Activated naive CD8-positive, alpha-beta T cell treated with anti-CD3 and anti-CD28 coated beads, Interleukin-2, amount 10 ng/mL, durations not matched to agents 7 days and 5 days (primary cell): ENCODE data around the gene TEC. TPM values are rescaled to one million over a fixed set of nuclear protein-coding genes. Genes with fewer than 3 reads are reported as not detected.
A peak's percentile ranks its signal among the peaks of the same experiment; 100 is the strongest.

ENCODE experiments used
- ATAC-seq: fragments of 150-1000 bp; cut with Tn5 transposase; one replicate; pipeline ENCODE4 v1.10.0; 2021; ENCODE audit warnings: low read depth, moderate library complexity
- POLR2A ChIA-PET: fragments of 350-600 bp; sonication (Branson Sonifier 250); formaldehyde crosslinking; loops from one replicate; lab custom pipeline; 2021; ENCODE audit warnings: antibody characterized with exemption; lab: Charles Lee
- DNase-seq: peaks from one replicate; pipeline ENCODE4 v3.0.0; 2021
- H3K27ac Mint-ChIP-seq: one replicate; pipeline ENCODE4 v1.8.0; 2022; ENCODE audit warnings: mild to moderate bottlenecking, mixed read lengths
- H3K27me3 Mint-ChIP-seq: one replicate; pipeline ENCODE4 v1.8.0; 2022; ENCODE audit warnings: mild to moderate bottlenecking, moderate library complexity, mixed read lengths
- H3K36me3 Mint-ChIP-seq: one replicate; pipeline ENCODE4 v1.8.0; 2021; ENCODE audit warnings: mild to moderate bottlenecking, mixed read lengths
- H3K4me1 Mint-ChIP-seq: one replicate; pipeline ENCODE4 v1.8.0; 2021; ENCODE audit warnings: mixed read lengths
- H3K4me3 Mint-ChIP-seq: one replicate; pipeline ENCODE4 v1.8.0; 2022; ENCODE audit warnings: mild to moderate bottlenecking, moderate library complexity, mixed read lengths
- H3K9me3 Mint-ChIP-seq: one replicate; pipeline ENCODE4 v1.8.0; 2021; ENCODE audit warnings: mixed read lengths
- total RNA-seq, 2 experiments: library from RNA; stranded (reverse); gene quantifications; one replicate each; pipeline ENCODE4 v1.2.3, GENCODE V29; 2021

Gene TEC
- total RNA-seq, 2 experiments from 2014 or later: 4.2 TPM

DNA sequence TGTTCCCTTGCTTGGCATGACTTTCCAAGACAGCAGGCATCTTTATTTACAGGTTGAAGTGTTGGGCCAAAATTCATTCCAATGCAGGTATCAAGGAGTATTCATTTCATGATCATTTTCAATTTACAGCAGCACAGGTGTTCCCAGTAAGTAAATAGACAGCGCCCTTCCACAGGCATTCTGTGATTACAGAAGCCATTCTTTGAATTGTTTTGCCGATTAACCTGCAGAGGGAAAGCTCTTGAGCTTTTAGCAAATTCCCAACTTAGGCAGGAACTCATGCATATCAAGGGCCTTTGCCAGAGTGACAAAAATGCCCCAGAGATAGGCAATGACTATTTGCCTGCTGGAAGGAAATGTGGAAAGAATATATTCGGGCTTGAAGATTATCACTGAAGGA is 142.4 kb downstream of the TEC start:
- ATAC-seq (no peak), DNase-seq (no peak)
- H3K27me3 Mint-ChIP-seq: no peaks in the 10 kb centered on the region
- peak overlapping the region; percentile 96 for H3K27ac Mint-ChIP-seq
- H3K9me3 Mint-ChIP-seq: no peaks in the 10 kb centered on the region
- peaks cover 44% of the 10 kb centered on the region for H3K36me3 Mint-ChIP-seq
- peak overlapping the region; percentile 68 for H3K4me3 Mint-ChIP-seq
- POLR2A ChIA-PET: interaction anchor here (0.6 to 5.5 kb wide), 5 partner anchors 9 to 215 kb away, joined by 3 to 196 read pairs (median 4); partner anchors contain the start of gene SLAIN2
- H3K4me1 Mint-ChIP-seq: peaks cover 75% of the 10 kb centered on the region

DNA sequence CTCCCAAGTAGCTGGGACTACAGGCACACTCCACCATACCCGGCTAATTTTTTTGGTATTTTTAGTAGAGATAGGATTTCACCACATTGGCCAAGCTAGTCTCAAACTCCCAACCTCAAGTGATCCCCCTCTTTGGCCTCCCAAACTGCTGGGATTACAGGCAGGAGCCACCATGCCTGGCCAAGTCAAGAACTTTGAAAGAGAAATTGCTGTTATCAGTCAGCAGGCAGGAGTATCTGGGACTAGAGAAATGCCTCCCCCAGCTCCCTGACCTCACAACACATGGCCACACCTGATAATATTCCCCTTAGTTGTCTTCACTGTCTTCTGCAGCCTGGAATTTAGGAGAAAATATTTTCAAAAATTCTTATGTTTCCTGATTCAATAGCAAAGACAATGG is 143.0 kb downstream of the TEC start:
- DNase-seq (no peak), ATAC-seq (no peak)
- H3K36me3 Mint-ChIP-seq: peaks cover 42% of the 10 kb centered on the region
- peak overlapping the region; percentile 63 for H3K27ac Mint-ChIP-seq
- POLR2A ChIA-PET: interaction anchor here (1.0 to 5.5 kb wide), 3 partner anchors 13 to 216 kb away, joined by 4 to 196 read pairs (median 4); partner anchors contain the start of gene SLAIN2
- H3K27me3 Mint-ChIP-seq: no peaks in the 10 kb centered on the region
- peak overlapping the region; percentile 68 for H3K4me3 Mint-ChIP-seq
- no peaks in the 10 kb centered on the region for H3K9me3 Mint-ChIP-seq
- H3K4me1 Mint-ChIP-seq: peaks cover 73% of the 10 kb centered on the region

DNA sequence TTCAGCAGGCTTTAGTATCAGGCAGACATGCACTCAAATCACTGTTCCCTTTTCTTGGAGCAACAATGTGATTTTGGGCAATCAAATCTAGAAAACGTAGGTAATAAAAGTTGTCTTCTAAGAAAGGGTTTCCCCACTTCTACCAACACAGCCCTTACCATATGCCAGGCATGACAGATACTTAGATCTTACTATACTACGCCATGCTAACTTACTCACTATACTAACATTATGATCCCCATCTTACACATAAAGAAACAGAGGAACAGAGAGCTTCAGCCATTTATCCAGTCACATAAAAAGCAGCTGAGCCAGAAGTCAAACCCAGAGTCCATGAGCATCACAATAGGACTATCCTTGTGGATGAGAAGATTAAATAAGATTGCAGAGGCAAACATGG is 144.8 kb downstream of the TEC start:
- ATAC-seq: no peak
- POLR2A ChIA-PET: interaction anchor here (0.6 to 1.9 kb wide), 2 partner anchors 14 to 16 kb away, joined by 3 to 8 read pairs; no protein-coding TSS in a partner anchor
- H3K4me3 Mint-ChIP-seq: peak overlapping the region; percentile 64

DNA sequence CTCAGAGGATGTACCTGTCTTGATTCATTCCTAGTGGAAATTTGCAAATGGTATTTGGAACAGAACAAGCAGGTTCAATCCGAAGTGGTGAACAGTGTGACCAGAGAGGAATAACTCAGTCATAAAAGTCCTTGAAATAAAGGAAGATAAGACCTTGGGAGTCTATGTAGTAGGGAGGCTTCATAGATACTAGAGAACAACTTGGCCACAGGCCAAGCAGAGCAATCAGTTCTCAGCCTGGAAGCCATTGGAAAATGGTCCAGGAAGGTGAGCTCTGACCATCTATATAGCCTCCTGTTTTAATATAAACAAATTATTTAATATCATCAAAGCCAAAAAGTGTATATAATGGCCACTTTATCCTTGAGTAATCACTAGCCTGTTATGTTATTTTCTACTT is 146.9 kb downstream of the TEC start:
- H3K27ac Mint-ChIP-seq: no peak overlapping the region
- H3K27me3 Mint-ChIP-seq: no peaks in the 10 kb centered on the region
- H3K4me1 Mint-ChIP-seq: peaks cover 56% of the 10 kb centered on the region
- H3K4me3 Mint-ChIP-seq: no peak overlapping the region
- DNase-seq (no peak), ATAC-seq (no peak)
- POLR2A ChIA-PET: interaction anchor here (1.6 kb wide), 1 partner anchor 8 kb away, joined by 3 read pairs; no protein-coding TSS in a partner anchor
- H3K36me3 Mint-ChIP-seq: peaks cover 42% of the 10 kb centered on the region
- no peaks in the 10 kb centered on the region for H3K9me3 Mint-ChIP-seq

More for the DNA sequence above, 144.8 kb downstream of the TEC start:
- Mint-ChIP-seq H3K4me1 (peaks cover 58% of the 10 kb centered on the region), H3K27ac (peak overlapping the region; percentile 77), H3K27me3 (no peaks in the 10 kb centered on the region), H3K36me3 (peaks cover 29% of the 10 kb centered on the region), H3K9me3 (no peaks in the 10 kb centered on the region)
- DNase-seq: no peak

DNA sequence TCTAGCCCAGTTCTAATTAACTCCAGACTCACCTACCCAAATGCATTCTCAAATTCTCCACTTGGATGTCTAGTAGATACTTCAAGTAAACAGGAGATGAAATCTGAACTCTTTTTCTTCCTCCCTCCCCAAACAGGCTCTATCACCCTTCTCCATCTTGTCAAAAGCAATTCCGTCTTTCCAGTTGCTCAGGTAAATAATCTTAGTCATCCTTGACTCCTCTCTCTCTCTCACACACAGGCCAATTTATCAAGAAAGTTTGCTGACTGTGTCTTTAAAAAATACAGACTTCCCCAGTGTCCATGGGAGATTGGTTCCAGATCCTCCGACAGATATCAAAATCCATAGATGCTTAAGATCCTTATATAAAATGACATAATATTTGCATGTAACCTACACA is 148.5 kb downstream of the TEC start:
- H3K27ac Mint-ChIP-seq: no peak overlapping the region
- ATAC-seq (no peak), DNase-seq (no peak)
- no peaks in the 10 kb centered on the region for H3K27me3 Mint-ChIP-seq
- H3K9me3 Mint-ChIP-seq: no peaks in the 10 kb centered on the region
- POLR2A ChIA-PET: no interaction called here
- peaks cover 48% of the 10 kb centered on the region for H3K4me1 Mint-ChIP-seq
- no peak overlapping the region for H3K4me3 Mint-ChIP-seq
- peaks cover 49% of the 10 kb centered on the region for H3K36me3 Mint-ChIP-seq

DNA sequence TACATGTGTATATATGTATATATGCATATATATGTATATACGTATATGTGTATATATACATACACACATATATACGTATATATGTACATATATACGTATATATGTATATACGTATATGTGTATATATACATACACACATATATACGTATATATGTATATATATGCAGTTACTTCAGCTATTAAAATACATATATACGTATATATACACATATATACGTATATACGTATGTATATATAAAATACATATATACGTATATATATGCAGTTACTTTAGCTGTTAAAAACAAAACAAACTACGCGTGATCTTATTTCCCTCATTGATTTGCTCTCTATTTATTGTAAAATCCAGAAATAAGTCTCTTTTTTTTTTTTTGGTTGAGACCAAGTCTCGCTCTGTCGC is 149.5 kb downstream of the TEC start:
- ATAC-seq (no peak), DNase-seq (no peak)
- no peaks in the 10 kb centered on the region for H3K27me3 Mint-ChIP-seq
- peaks cover 49% of the 10 kb centered on the region for H3K36me3 Mint-ChIP-seq
- H3K9me3 Mint-ChIP-seq: no peaks in the 10 kb centered on the region
- no peak overlapping the region for H3K4me3 Mint-ChIP-seq
- peaks cover 43% of the 10 kb centered on the region for H3K4me1 Mint-ChIP-seq
- POLR2A ChIA-PET: no interaction called here
- no peak overlapping the region for H3K27ac Mint-ChIP-seq

DNA sequence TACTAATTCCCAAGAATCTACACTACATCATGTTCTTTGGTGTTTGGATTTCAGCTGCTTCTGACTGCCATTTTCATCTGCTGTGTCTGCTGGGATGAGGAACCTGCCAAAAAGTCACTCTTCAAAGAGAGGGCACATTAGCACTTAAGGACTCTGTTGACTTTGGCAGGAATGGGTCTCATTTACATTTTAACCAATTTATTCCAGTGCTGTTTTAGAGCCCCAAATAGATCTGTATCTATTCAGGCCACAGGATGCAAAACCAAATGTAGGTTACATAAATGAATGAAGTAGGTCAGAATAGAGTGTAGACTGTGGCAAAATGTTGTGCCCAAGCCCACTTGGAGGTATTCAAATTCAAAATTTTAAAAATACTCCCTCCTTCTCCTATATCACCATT is 150.0 kb downstream of the TEC start:
- H3K36me3 Mint-ChIP-seq: peaks cover 49% of the 10 kb centered on the region
- H3K27ac Mint-ChIP-seq: peak overlapping the region; percentile 0
- POLR2A ChIA-PET: no interaction called here

DNA sequence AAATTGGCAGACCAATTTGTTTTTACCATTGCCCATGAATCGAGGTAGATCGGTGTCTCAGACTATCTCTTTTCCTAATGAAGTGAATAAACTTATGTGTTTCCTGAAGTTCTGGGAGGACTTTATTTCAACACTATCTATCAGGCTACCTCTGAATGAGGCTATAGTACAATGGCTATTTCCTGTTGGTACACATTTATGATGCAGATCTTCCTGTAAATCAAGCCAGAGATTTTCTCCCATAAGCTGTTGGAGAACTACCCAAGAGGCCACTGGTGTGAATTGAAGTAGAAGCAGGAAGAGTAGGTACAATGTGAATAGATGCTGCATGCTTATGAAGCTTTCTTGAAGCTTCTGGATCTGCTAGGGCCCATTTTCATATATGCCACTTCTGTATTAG is 151.6 kb downstream of the TEC start:
- Mint-ChIP-seq H3K4me3 (peak overlapping the region; percentile 45), H3K4me1 (peaks cover 45% of the 10 kb centered on the region), H3K9me3 (no peaks in the 10 kb centered on the region), H3K27ac (peak overlapping the region; percentile 10), H3K36me3 (peaks cover 51% of the 10 kb centered on the region), H3K27me3 (no peaks in the 10 kb centered on the region)
- DNase-seq (no peak), ATAC-seq (peak; percentile 23)
- POLR2A ChIA-PET: interaction anchor here (1.9 kb wide), 1 partner anchor 11 kb away, joined by 12 read pairs; no protein-coding TSS in a partner anchor

More for the DNA sequence above, 150.0 kb downstream of the TEC start:
- H3K9me3 Mint-ChIP-seq: no peaks in the 10 kb centered on the region
- peaks cover 41% of the 10 kb centered on the region for H3K4me1 Mint-ChIP-seq
- H3K27me3 Mint-ChIP-seq: no peaks in the 10 kb centered on the region
- H3K4me3 Mint-ChIP-seq: no peak overlapping the region
- no peak for DNase-seq
- ATAC-seq: no peak

DNA sequence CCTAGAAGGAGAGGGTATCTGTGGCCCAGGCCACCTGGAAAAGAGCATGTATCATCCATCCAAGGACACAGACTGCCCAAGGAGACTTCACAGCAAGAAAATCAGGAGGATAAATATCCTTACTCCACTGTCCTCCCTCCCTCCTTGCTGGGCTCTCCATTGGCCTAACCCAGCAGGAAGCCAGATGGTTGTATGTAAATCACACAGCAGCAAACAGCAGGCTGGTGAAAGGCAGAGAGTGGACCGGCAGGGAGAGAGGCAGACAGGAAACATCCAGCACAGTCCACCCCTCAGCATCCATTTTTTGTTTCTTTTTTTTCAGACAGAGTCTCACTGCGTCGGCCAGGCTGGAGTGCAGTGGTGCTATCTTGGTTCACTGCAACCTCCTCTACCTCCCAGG is 153.1 kb downstream of the TEC start:
- POLR2A ChIA-PET: no interaction called here
- peaks cover 65% of the 10 kb centered on the region for H3K36me3 Mint-ChIP-seq
- no peak overlapping the region for H3K4me3 Mint-ChIP-seq

DNA sequence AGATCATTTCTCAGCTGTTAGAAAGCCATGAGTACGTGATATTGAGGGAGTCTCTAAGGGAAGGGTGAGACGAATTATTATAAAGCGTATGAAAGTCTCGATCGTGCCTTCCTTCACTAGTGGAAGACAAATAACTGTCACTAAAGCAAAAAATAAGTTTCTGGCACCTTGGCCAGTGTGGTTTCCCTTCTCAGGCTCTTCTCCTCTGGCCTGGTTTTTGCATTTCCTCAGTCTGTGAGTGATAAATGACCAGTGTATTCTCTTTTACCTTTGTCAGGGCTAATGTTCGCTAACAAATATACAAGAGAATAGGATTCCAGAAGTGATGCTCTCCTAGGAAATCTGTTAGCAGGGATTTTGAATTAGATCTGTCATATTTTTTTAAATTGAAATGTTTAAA is 155.2 kb downstream of the TEC start:
- DNase-seq: no peak
- ATAC-seq: no peak
- Mint-ChIP-seq H3K36me3 (peaks cover 68% of the 10 kb centered on the region), H3K27me3 (no peaks in the 10 kb centered on the region), H3K9me3 (no peaks in the 10 kb centered on the region), H3K4me3 (peak overlapping the region; percentile 38), H3K27ac (peak overlapping the region; percentile 34), H3K4me1 (peaks cover 54% of the 10 kb centered on the region)
- POLR2A ChIA-PET: interaction anchor here (0.9 kb wide), 1 partner anchor 9 kb away, joined by 3 read pairs; no protein-coding TSS in a partner anchor

More for the DNA sequence above, 153.1 kb downstream of the TEC start:
- peak overlapping the region; percentile 31 for H3K27ac Mint-ChIP-seq
- DNase-seq: no peak
- H3K9me3 Mint-ChIP-seq: no peaks in the 10 kb centered on the region
- no peak for ATAC-seq
- H3K27me3 Mint-ChIP-seq: no peaks in the 10 kb centered on the region
- peaks cover 55% of the 10 kb centered on the region for H3K4me1 Mint-ChIP-seq

DNA sequence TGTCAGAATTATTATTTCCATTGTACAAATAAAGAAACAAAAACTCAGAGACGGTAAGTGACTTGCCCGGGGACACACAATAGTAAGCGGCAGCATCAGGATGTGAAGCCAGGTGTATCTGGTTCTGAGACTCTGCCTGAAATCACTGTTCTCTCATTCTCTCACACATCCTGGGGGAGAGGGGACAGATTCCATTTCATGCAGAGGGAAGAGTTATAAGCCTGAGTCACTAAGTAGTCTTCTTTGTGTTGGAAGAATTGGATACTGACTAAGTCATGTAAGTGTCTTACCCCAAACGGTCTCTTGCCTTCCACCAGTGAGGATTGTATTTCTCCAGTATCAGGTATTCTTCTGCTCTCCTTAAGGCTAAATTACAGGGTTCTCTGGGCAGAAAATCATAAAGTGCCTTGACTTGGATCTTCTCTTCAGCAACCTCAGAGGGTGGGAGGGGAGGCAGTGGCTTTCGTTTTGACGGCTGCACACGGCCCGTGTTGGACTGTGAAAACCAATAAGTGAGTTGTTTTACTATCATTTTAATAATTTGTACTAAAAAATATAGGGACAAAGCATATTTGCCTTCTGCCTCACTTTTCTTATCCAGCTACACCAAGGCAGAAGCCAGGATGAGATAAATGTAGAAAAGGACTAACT is 157.5 kb downstream of the TEC start:
- Mint-ChIP-seq H3K4me1 (peaks cover 41% of the 10 kb centered on the region), H3K27me3 (no peaks in the 10 kb centered on the region), H3K27ac (peak overlapping the region; percentile 61), H3K36me3 (peaks cover 56% of the 10 kb centered on the region), H3K4me3 (peak overlapping the region; percentile 47), H3K9me3 (no peaks in the 10 kb centered on the region)
- ATAC-seq (peak; percentile 46), DNase-seq (no peak)
- POLR2A ChIA-PET: interaction anchor here (1.4 kb wide), 1 partner anchor 18 kb away, joined by 3 read pairs; no protein-coding TSS in a partner anchor

DNA sequence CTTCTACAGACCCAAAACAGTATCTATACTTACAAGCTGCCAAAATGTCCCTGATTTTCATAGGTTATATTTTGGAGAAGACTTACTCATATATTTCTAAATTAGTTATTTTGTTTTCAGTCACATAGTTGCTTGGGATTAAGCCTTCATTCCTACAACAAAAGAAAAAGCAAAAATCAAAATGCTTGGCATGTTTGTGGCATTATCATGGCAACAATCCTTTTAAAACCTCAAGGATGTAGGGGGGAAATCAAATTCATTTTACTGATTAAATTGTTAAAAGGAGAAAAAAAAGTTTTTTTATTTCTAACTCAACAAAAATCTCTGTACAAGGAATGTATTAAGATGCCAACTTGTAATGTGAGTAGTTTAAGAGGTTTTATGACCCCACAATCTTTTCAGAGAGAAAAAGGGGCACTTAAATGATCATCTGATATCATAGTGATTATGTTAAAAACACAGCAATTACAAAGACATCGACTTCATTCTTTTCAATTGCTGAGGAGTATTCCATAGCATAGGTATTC is 159.1 kb downstream of the TEC start:
- H3K36me3 Mint-ChIP-seq: peaks cover 53% of the 10 kb centered on the region
- no peak overlapping the region for H3K27ac Mint-ChIP-seq
- H3K4me3 Mint-ChIP-seq: no peak overlapping the region
- no peaks in the 10 kb centered on the region for H3K9me3 Mint-ChIP-seq
- no peaks in the 10 kb centered on the region for H3K27me3 Mint-ChIP-seq
- POLR2A ChIA-PET: interaction anchor here (1.5 kb wide), 1 partner anchor 19 kb away, joined by 3 read pairs; no protein-coding TSS in a partner anchor
- ATAC-seq (no peak), DNase-seq (no peak)
- peaks cover 40% of the 10 kb centered on the region for H3K4me1 Mint-ChIP-seq

DNA sequence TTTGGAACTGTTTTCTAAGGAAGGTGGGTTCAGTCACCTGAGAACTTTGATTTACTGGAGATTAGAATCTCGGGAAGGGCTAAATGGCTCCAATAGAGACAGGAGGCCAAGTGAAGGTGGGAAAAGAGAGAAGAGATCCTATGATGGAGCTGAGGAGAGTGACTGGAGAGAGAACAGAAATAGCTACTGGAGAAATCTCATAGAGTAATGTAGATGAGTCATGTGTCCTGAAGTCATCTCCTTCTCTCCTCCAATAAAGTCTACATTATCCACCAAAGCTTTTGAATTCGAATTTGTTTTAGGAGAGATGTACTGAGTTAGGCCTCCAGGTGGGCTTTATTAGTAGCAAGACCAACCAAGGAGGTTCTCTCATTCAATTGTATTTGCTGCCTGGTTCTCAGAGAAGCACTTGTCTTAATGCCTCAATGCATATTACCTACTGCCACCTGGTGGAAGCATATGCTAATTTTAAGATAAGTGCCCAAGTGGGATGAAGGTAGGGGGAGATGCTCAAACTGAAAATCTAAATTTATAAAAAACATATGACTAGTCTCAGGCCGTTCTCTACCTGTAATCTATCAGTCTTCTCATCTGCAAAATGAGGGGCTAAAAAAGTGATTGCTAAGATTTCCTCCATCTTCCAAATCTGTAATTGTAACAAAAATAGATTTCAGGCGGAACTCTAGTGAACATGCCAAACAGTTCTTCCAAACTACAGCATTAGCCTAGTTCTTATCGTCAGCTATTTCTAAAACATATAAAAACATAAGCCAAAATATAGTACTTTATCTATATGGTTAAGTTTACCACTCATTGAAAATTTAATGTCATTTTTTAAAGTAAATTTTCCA is 160.0 kb downstream of the TEC start:
- peak; percentile 67 for ATAC-seq
- peaks cover 49% of the 10 kb centered on the region for H3K36me3 Mint-ChIP-seq
- H3K27ac Mint-ChIP-seq: no peak overlapping the region
- POLR2A ChIA-PET: interaction anchor here (1.5 kb wide), 1 partner anchor 20 kb away, joined by 3 read pairs; no protein-coding TSS in a partner anchor
- H3K4me3 Mint-ChIP-seq: no peak overlapping the region
- H3K9me3 Mint-ChIP-seq: no peaks in the 10 kb centered on the region
- no peak for DNase-seq
- H3K27me3 Mint-ChIP-seq: no peaks in the 10 kb centered on the region
- peaks cover 37% of the 10 kb centered on the region for H3K4me1 Mint-ChIP-seq
